HG02623 (cell line): ENCODE measurements around the gene ITSN1.

ENCODE experiments used
- ATAC-seq: cut with Tn5 transposase; IDR thresholded peaks from one replicate; pipeline ENCODE4 v1.9.1; 2021; ENCODE audit warnings: moderate library complexity; ENCODE audit not compliant: unreplicated experiment

ITSN1 gene

DNA sequence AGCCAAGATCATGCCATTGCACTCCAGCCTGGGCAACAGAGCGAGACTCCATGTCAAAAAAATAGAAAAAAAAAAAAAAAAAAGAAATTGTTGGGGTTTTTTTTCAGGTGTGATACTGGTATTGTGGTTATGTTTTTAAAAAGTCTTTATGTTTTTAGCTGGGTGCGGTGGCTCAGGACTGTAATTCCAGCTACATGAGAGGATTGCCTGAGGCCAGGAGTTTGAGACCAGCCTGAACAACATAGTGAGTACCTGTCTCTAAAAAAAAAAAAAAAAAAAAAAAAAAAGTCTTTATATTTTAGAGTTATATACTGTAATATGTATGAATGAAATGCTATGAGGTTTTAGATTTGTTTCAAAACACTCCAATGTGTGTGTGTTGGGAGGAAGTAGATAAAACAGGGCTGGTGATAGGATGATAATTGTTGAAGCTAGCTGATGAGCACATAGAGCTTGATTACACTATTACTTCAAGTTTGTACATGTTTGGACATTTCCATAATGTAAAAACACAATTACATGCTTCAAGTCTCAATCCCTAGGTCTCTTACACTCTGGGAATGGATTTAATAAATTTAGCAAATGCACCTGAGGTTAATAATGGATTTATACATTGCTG lies 303.5 kb downstream of the ITSN1 start:
- ATAC-seq = no peak

DNA sequence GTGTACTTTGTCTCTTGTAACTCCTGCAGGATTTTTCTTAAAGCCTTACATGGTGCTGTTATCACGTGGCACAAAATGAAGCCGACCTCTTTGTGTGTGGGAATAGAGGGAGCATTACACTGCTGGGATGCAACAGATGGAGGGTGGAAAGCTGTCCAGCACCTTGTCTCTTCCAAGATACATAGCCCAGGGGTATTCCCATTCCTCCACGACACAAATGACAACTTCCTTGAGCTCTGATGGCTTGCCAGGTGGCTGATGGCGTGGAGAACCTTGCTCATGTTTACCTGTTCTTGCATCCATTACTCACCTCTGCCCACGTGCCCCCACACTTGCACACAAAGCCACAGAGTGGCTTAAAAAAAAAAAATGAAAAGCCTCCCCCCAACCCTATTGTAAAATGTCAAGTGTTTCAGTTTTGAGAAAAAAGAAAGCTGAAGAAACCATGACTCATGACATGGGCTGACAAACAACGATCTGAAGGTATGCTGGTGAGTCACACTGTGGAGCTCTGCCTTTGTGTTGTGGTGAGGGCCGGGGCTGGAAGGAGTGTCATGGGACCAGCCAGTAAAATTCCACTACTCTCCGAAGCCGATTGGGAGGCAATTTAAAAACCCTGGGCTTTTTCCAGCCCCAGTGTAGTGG lies 305.3 kb downstream of the ITSN1 start:
- no peak for ATAC-seq

DNA sequence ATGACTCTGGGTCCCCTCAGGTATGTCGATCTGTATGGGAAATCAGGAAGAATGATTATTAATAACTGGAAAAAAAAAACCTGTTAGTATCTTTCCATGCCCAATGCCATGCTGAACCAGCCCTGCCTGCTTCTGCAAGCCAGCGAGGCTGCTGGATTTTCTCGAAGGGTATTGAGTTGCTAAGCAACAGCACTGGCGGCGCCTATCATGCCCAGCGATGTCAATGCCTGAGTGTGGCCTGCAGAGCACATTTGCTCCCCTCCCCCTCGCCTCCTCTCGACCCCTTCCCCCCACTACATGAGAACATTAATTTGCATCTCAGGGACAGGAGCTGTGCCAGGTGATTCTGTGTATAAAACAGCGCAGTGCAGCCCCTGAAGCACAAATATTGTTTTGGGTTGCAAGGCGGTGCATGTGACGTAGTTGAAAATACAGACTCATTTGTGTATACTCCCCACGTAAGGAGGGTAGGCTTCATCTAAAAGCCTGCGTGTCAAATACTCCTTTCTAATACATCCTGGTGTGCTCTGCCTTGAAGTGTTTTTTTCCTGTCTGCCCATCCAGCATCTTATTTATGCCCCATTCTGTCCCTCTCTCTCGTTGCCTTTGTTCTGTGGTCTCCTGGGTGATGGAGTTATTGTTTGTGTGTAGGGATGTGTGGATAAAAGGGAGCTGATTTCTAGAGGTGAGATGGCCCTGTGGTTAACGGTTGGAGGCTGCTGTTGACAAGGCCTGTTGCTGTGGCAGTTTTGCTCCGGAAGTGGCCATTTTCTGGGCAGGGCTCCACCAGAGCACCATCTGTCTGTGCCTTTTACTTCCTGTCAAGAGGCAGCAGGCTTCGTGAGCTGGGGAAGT lies 306.0 kb downstream of the ITSN1 start:
- peak; percentile 34 for ATAC-seq

DNA sequence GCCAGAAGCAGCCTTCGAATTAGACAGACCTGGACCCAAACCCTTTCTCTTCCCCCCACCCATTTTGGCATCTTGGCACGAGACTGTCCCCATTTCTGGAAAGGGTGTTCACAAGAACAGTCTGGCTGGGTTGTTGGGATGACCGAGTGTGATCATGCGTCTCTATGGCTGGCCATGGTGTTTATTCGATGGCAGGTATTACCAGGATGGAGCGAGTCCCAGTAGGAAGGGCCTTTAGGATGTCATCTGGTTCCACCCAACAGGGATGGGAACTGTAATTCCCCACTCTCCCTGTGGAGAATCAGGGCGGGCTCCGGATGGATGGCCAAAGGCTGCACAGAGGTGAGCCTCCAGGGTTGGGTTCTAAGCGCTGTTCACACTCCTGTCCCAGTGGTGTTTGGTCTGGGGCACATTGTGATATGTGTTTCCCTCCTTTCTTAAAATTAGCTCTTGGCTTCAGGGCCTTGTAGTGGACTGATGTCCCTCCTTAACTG lies 306.7 kb downstream of the ITSN1 start:
- ATAC-seq = no peak
